HG02973 (cell line): ENCODE measurements around the gene TRPC4AP.
"Not testable (repeated sequence)": the region's sequence is repeated elsewhere in the genome, so short reads cannot be mapped to it uniquely, and the experiment has no call there.

ENCODE experiments used
- ATAC-seq: cut with Tn5 transposase; IDR thresholded peaks from one replicate; pipeline ENCODE4 v1.9.1; 2021; ENCODE audit warnings: moderate library complexity; ENCODE audit not compliant: unreplicated experiment

TRPC4AP gene

GRCh38 chr20:35059612-35060011 lies 33.0 kb downstream of the TRPC4AP start:
- no peak for ATAC-seq

- no peak for ATAC-seq
Measured at GRCh38 chr20:35059110-35059509, 33.5 kb downstream of the TRPC4AP start.

- ATAC-seq: no peak
Measured at GRCh38 chr20:35055445-35056276, 36.9 kb downstream of the TRPC4AP start.

- no peak for ATAC-seq
Measured at GRCh38 chr20:35054814-35055213, 37.8 kb downstream of the TRPC4AP start.

- ATAC-seq: not testable (repeated sequence)
Measured at GRCh38 chr20:35052616-35053015, 40.0 kb downstream of the TRPC4AP start.

- no peak for ATAC-seq
Measured at GRCh38 chr20:35049776-35050352, 42.7 kb downstream of the TRPC4AP start.

GRCh38 chr20:35048739-35049138 lies 43.9 kb downstream of the TRPC4AP start:
- no peak for ATAC-seq

GRCh38 chr20:35042268-35042667 lies 50.3 kb downstream of the TRPC4AP start:
- no peak for ATAC-seq

GRCh38 chr20:35040646-35041045 lies 52.0 kb downstream of the TRPC4AP start:
- ATAC-seq: no peak

GRCh38 chr20:35039846-35040489 lies 52.6 kb downstream of the TRPC4AP start:
- ATAC-seq: no peak

- ATAC-seq: no peak
Measured at GRCh38 chr20:35039146-35039545, 53.5 kb downstream of the TRPC4AP start.

- ATAC-seq: no peak
Measured at GRCh38 chr20:35034145-35034544, 58.5 kb downstream of the TRPC4AP start.

- no peak for ATAC-seq
Measured at GRCh38 chr20:35030136-35030535, 62.5 kb downstream of the TRPC4AP start.

GRCh38 chr20:35027301-35027700 lies 65.3 kb downstream of the TRPC4AP start:
- no peak for ATAC-seq

GRCh38 chr20:35025116-35025515 lies 67.5 kb downstream of the TRPC4AP start:
- ATAC-seq: no peak

GRCh38 chr20:35023624-35024023 lies 69.0 kb downstream of the TRPC4AP start:
- no peak for ATAC-seq

GRCh38 chr20:35021831-35022230 lies 70.8 kb downstream of the TRPC4AP start:
- no peak for ATAC-seq

- no peak for ATAC-seq
Measured at GRCh38 chr20:35021063-35021462, 71.5 kb downstream of the TRPC4AP start.

- ATAC-seq: no peak
Measured at GRCh38 chr20:35020108-35020928, 72.3 kb downstream of the TRPC4AP start.

- no peak for ATAC-seq
Measured at GRCh38 chr20:35018590-35019371, 73.8 kb downstream of the TRPC4AP start.
